Stimulated activated CD8-positive, alpha-beta memory T cell treated with anti-CD3 and anti-CD28 coated beads, Interleukin-4, amount 100 ng/mL, for 1 hour (primary cell): ENCODE measurements around the gene MSL3.

Experiments
- DNase-seq, 2 donors: peaks; one replicate each; pipeline ENCODE4 v3.0.0-alpha.2; 2020; ENCODE audit warnings: low read depth in 2 of 2, low spot score in 1 of 2

MSL3 gene

DNA sequence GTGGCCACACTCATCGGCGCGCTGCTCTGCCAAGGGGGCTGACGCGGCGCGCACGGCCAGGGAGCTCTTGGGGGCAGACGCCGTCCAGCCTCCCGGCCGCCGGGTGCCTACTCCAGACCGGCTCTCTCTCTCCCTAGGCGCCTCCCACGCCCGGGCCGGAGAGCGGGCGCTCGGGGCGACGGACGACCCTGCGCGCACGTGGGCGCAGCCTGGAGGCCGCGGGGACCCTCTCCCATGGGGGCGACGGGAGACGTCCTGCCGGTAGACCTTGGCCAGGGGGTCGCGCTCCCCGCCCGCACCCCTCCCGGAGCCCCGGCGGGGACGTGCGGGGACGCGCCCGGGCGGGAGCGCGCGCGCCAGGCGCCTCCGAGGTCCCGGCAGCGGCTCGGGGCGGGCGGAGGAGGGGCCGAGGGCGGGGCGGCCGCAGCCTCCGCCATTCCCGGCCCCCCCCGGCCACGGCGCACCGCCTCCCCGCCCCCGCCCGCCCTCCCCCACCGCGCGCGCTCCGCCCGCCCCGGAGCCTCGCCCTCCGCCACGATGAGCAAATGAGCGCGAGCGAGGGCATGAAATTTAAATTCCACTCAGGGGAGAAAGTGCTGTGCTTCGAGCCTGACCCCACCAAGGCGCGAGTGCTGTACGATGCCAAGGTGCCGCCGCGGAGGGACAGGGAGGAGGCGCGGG lies at the start of gene MSL3:
TSS of gene MSL3 (plus strand) at position 519 of the 681 bp plus-strand sequence. CDS start at position 546, 27 bp downstream.
- DNase-seq: no peak

- no peak for DNase-seq
Observed at GRCh38 chrX:11722304-11722703, 35.7 kb upstream of the MSL3 start.

DNA sequence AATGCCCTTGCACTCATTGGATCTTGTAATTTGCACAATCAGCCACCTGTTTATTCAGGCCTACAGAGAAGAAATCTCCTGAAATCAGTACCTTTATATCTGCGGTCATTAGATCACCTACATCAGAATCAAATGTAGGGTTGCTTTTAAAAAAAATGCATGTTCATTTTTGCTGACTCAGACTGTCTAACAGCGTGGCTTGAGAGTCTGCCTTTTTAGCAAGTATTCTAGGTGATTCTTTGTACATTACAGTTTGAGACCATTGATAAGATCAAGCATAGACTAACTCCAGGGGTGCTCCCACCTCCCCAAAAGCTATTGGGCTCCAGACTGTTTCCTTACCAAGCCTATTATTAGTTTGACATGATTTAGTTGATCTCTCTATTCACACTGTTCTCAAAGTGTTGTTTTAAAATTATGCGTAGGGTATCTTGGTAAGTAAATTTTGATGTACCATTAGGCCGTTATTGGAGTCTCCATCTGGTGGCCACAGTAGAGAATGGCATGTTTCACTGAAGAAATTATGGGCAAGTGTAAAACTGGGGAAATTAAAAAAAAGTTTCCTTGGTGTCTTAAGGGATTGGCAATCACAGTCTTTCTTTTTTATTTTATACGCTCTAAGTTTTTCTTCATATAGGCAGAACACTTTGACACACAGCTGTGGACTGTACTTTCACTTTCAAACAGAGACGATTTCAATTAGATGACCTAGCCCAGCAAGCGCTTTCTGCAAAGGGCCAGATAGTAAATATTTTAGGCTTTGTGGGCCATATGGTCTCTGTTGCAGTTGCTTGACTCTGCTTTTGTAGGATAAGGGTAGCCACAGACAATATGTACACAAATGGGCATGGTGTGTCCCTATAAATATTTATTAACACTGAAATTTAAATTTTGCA lies 33.7 kb upstream of the MSL3 start:
- DNase-seq: no peak

- DNase-seq: no peak
Observed at GRCh38 chrX:11725631-11726442, 32.2 kb upstream of the MSL3 start.

- no peak for DNase-seq
Observed at GRCh38 chrX:11728556-11728955, 29.5 kb upstream of the MSL3 start.

DNA sequence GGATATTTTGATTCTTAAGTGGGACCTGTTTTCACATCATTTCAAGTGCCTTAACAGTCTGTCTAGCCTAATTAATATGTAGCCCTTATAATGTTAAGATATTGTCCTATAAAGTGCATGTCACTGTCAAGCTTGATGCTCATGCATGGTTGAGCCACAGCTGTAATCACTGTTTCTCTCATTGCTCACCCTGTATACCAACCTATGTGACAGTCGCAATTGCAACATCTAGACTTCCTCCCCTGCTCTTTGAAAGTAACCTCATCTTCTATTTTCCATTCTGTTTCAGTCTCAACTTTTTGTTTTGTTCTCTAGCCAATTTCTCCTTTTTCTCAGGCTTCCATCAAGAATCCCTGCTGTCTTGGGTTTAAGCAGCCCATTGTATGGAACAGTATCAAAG lies 24.4 kb upstream of the MSL3 start:
- DNase-seq: no peak

GRCh38 chrX:11739776-11740175 lies 18.3 kb upstream of the MSL3 start:
- DNase-seq: no peak

GRCh38 chrX:11740794-11741193 lies 17.2 kb upstream of the MSL3 start:
- no peak for DNase-seq

DNA sequence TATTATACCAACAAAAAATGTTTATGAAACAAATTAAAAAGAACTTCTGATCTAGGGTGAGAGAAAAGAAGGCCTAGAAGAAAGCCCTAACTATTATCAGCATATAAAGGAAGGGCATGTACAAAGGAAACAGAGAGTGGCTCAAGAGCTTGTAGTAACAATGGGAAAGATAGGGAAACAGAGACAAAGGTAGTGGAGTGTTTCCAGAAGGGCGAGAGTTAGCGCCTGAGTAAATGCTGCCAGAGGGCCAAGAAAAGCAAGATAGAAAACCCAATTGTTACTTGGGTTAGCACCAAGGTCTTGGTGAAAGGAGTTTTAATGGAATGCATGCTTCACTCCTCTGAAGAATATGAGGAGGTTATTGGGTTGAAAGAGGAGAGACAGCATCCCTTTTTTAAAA lies 16.5 kb upstream of the MSL3 start:
- no peak for DNase-seq

DNA sequence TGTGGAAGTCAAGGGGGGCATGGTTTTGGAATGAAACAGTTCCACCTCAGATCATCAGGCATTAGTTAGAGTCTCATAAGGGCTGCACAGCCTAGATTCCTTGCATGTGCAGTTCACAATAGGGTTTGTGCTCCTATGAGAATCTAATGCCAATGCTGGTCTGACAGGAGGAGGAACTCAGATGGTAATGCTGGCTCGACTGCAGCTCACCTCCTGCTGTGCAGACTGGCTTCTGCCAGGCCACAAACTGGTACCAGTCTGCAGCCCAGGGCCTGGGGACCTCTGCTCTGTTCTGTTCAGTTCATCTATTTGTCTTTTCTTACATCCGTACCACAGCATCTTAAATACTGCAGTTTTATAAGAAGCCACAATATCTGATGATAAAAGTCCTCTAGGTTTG lies 12.2 kb upstream of the MSL3 start:
- DNase-seq: no peak

DNA sequence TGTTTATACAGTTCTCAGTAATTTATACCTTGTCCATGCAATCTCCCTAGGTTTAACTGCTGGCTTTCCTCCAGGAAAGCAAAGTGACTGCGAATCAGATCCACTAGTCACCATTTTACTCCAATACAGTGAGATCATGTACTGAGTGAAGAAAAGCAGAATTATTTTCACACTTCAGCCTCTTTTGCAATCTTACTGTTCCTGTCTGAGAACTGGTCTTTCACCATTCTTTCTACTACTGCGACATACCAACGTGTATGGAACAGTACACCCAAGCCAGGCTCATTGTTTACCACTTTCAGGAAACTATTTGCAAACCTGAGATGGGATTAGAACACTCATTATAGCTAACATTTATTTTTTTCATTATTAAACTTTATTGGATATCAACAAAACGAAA lies 8.0 kb upstream of the MSL3 start:
- no peak for DNase-seq

GRCh38 chrX:11750694-11751093 lies 7.3 kb upstream of the MSL3 start:
- no peak for DNase-seq

- no peak for DNase-seq
Observed at GRCh38 chrX:11751261-11751660, 6.8 kb upstream of the MSL3 start.

GRCh38 chrX:11753668-11754067 lies 4.4 kb upstream of the MSL3 start:
- no peak for DNase-seq

DNA sequence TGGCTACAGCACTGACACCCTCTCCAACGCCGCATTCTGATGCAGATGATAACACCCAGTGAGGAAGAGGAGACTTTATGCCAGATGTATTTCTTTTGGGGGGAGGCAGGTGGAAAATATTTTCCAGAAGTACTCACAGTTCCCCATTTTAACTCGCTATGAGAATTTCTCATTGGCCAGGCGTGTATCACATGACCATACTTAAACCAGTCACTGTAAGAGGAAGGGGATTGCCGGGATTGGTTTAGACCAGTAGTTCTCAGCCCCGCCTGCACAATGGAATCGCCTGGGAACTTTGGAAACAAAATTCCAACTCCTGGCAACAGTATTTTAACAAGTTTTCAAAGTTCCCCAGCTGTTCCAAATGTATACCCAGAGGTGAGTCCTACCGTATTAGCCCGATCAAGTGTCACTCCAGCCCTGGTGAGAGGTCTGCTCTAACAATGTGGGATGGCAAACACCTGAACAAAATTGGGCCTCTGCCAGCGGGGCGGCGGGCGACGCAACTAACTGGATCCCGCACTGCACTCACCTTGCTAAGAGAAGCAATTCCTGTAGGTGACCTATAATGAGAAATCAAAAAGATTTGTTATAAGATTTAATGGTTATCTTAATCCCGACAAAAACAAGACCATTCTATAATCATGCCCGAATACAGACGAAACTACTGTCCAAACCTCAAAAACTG lies 2.9 kb upstream of the MSL3 start:
- DNase-seq: no peak

DNA sequence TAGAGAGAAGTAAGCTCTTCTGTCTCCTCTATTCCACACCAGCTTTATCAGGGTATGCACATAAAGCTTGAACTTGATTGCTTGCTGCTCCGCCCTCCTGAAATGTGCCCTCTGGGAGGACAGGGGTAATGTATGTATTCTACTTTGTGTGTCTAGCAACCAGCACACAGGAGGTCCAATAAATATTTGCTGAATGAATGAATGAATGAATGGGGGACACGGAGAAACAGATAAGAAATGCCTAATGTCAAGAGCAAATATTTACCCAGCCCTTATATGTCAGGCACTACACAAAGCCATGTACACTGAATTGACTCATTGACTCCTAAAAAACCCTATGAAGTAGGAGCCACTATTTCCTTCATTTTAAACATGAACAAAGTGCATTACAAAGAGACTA lies 2.3 kb upstream of the MSL3 start:
- DNase-seq: no peak

DNA sequence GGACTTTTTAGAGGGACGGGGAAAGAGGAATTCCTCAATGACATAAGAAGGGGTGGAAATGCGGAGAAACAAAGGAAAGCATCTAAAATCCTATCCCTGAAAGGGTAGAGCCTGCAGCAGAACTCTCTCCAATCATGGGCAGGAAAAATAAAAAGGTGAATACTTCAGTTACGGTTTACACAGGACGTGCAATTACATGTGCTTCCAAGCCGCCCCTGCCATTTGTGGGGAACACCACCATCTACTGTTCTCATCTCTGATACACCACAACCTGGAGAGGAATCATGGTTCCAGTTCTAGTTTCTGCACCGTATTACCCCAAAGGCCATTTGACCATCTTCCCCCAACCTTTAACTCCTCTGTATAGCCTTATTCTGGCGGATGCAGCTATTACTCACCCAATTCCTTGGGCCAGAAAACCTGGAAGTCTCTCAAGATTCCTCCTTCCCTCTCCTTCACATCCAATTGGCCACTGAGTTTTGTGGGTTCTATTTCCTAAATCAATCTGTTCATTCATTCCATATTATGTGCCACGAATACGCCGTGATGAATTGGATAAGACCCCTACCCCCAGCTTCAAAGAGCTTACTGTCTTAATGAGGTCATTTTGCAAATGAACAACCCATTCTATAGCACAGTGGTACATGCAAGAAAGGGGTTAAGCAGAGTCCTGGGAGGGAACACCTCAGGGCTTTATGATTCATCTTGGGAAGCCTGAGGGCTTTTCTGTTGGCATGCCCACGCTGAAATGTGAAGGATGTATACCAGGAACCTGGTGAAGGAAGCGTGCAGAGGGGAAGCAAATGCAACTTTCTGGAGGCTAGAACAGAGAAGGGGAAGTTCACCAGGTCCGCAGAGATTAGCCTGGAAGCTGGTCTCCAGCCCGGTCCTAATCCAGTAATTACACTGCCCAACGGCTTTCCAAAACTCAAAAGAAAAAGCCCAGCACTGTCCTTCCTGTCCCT lies 1.4 kb upstream of the MSL3 start:
- no peak for DNase-seq

DNA sequence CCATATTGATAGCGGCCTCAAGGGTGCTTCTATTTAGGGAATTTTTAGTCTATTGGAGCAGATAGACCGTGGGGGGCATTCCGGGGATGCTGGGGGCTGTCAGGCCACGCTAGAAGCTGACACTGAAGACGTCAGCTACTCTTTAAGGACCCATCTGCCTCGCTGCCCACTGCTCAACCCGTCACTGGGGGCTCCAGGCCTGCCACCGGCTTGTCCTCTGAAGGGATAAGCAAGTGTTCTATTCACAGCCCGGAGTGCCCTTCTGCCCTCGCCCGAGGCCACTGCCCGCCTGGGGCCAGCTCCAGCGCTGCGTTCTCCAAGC lies 679 bp upstream of the MSL3 start:
- no peak for DNase-seq

GRCh38 chrX:11758400-11759171 lies 549 bp downstream of the MSL3 start:
- peak; percentile 66 to 80 for DNase-seq

- DNase-seq: no peak
Observed at GRCh38 chrX:11759172-11759460, 1.1 kb downstream of the MSL3 start.
